Omental fat pad (tissue), 4 donors: ENCODE data around the gene ZBTB25. TPM values are rescaled to one million over a fixed set of nuclear protein-coding genes. Genes with fewer than 3 reads are reported as not detected.

Experiments
- ATAC-seq: fragments of 150-250 bp; one replicate; pipeline ENCODE4 v1.9.1; 2016; ENCODE audit warnings: mild to moderate bottlenecking, moderate library complexity; ENCODE audit not compliant: low FRiP score
- DNase-seq: peaks from one replicate; pipeline ENCODE4 v3.0.0-alpha.2; 2019; ENCODE audit warnings: low spot score
- CTCF ChIP-seq, 3 donors: fragments of 450-650 bp; IDR thresholded peaks; one replicate each; pipeline ENCODE4 v1.5.1; 2016 to 2017; ENCODE audit warnings: antibody characterized with exemption in 3 of 3, mild to moderate bottlenecking in 3 of 3, moderate library complexity in 2 of 3
- total RNA-seq, 4 donors: library from RNA; depleted of rRNA; stranded (reverse); fragments of >200 nt; gene quantifications; one replicate each; pipeline ENCODE4 v1.1.0, GENCODE V29; 2016

Gene ZBTB25
- total RNA-seq, 4 donors from 2014 or later: 5.5 to 12.3 (median 8.6) TPM

GRCh38 chr14:64495252-64495651 lies 8.4 kb downstream of the ZBTB25 start:
- ATAC-seq (no peak), DNase-seq (no peak)
- no peak for TF ChIP-seq CTCF (IDR thresholded peaks at IDR 0.05)

- DNase-seq: no peak
- TF ChIP-seq CTCF (IDR thresholded peaks at IDR 0.05): no peak
- ATAC-seq: no peak
Measured at GRCh38 chr14:64493455-64493854, 10.2 kb downstream of the ZBTB25 start.

- ATAC-seq (no peak), DNase-seq (no peak)
- no peak for TF ChIP-seq CTCF (IDR thresholded peaks at IDR 0.05)
Measured at GRCh38 chr14:64491637-64492036, 12.0 kb downstream of the ZBTB25 start.

GRCh38 chr14:64488590-64489099 lies 15.0 kb downstream of the ZBTB25 start:
- DNase-seq: no peak
- no peak for TF ChIP-seq CTCF (IDR thresholded peaks at IDR 0.05)
- ATAC-seq: no peak

- TF ChIP-seq CTCF (IDR thresholded peaks at IDR 0.05): no peak
- DNase-seq (no peak), ATAC-seq (no peak)
Measured at GRCh38 chr14:64478634-64479250, 24.9 kb downstream of the ZBTB25 start.

GRCh38 chr14:64476438-64476837 lies 27.2 kb downstream of the ZBTB25 start:
- ATAC-seq (no peak), DNase-seq (no peak)
- no peak for TF ChIP-seq CTCF (IDR thresholded peaks at IDR 0.05)

GRCh38 chr14:64475585-64476273 lies 27.9 kb downstream of the ZBTB25 start:
- DNase-seq (no peak), ATAC-seq (no peak)
- no peak for TF ChIP-seq CTCF (IDR thresholded peaks at IDR 0.05)
